Measurements from ENCODE around the gene OR5AP2.

DNA sequence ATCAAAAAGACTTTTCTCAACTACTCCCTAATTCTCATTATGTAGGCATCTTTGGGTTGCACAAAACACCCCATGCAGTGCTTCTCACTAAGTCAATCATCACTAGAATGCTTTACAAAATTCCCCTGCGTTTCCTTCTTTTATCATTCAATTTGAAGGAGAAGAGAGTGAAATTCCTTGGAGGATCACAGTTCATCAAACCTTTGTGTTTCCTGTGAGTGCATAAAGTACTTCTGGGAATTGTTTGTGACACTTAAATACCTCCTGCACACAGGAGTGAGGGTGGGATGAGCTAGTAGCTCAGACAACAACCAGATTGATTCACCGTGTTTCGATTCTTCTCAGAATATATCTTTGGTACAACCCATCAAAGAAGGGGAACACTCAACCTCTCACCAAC lies 17.5 kb upstream of the OR5AP2 start:
- no peak for TF ChIP-seq CTCF (IDR thresholded peaks at IDR 0.05; ENCODE audit: low read depth, low read length)
- no peak for TF ChIP-seq POLR2A (IDR thresholded peaks at IDR 0.05; ENCODE audit: extremely low read depth, insufficient read length)
- TF ChIP-seq, protein P1, sequence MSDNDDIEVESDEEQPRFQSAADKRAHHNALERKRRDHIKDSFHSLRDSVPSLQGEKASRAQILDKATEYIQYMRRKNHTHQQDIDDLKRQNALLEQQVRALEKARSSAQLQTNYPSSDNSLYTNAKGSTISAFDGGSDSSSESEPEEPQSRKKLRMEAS (IDR thresholded peaks at IDR 0.05; ENCODE audit: low read depth, low read length): no peak
